ENCODE measurements around the gene XIRP2. TPM values are rescaled to one million over a fixed set of nuclear protein-coding genes. Genes with fewer than 3 reads are reported as not detected.

XIRP2 gene, protein sequence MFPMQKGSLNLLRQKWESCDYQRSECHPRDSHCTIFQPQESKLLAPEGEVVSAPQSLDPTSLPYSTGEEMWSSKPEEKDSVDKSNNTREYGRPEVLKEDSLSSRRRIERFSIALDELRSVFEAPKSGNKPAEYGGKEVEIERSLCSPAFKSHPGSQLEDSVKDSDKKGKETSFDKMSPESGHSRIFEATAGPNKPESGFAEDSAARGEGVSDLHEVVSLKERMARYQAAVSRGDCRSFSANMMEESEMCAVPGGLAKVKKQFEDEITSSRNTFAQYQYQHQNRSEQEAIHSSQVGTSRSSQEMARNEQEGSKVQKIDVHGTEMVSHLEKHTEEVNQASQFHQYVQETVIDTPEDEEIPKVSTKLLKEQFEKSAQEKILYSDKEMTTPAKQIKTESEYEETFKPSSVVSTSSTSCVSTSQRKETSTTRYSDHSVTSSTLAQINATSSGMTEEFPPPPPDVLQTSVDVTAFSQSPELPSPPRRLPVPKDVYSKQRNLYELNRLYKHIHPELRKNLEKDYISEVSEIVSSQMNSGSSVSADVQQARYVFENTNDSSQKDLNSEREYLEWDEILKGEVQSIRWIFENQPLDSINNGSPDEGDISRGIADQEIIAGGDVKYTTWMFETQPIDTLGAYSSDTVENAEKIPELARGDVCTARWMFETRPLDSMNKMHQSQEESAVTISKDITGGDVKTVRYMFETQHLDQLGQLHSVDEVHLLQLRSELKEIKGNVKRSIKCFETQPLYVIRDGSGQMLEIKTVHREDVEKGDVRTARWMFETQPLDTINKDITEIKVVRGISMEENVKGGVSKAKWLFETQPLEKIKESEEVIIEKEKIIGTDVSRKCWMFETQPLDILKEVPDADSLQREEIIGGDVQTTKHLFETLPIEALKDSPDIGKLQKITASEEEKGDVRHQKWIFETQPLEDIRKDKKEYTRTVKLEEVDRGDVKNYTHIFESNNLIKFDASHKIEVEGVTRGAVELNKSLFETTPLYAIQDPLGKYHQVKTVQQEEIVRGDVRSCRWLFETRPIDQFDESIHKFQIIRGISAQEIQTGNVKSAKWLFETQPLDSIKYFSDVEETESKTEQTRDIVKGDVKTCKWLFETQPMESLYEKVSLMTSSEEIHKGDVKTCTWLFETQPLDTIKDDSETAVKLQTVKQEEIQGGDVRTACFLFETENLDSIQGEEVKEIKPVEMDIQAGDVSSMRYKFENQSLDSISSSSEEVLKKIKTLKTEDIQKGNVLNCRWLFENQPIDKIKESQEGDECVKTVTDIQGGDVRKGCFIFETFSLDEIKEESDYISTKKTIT (N-terminal part only)
- 0.06 TPM in 1 of 2 replicates, not detected in the other for polyA plus RNA-seq (2014; cell fraction: cytosol; rRNA removed)
- polyA plus RNA-seq (2014; cell fraction: nucleus; rRNA removed), result not detected in 2 replicates

DNA sequence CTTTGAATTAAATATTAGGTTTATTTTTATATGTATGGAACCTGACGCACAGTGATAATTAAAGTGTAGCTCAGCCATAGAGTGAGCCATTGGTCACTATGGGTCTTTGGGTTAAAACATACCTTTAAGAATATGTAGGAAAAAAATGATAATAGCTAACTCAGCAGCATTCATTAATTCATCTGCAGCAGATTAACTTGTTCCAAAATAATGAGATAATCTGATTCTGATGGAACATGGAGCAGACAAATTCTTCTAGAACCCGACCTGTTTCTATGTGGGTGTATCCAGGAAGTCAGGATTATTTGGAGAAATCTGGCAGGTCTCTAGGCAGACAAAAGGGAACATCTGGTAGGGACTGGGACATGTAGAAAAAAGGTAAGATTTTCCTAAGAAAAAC lies at the start of gene XIRP2:
Gene XIRP2, plus strand, starts transcription at position 301 of the 400 bp plus-strand sequence. CDS start 15,003 bp downstream, outside the sequence.
- DNase-seq (ENCODE audit: low spot score), result no peak

DNA sequence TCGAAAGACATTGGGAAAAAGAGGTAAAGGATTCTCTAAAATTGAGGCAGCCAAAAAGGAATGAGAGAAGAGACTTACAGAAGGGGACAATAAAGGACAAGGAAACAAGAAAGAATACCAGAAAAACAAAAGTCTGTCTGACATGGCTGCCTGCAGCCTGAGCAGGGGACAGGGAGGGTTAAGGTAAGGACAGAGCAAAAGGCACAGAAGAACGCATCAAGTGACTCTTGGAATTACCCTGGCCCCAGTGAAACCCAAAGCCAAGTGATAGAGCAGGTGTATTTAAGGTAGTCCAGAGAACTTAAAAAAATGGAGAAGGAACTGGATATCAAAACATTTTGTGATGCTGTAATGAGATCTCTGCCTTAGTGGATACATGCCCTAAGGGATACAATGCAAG lies 47.1 kb upstream of the XIRP2 start:
- no peak for DNase-seq (ENCODE audit: low spot score)

DNA sequence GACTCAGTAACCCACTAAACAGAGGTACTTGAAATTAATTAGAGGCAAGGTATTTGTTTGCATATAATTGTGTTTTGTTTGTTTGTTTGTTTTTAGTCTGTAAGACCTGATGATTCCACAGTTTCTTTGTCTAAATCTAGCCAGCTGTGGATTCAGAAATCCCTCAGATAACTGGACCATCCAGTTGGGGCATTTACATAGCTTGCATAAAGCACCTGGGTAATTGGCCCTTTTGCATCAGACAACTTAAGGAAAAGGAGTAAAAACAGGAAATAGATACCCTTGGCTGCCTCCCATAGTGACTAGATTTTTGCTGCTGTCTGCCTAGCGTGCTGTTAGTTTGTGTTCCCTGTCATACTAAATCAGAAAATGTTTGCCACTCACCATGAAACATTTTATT lies 46.6 kb upstream of the XIRP2 start:
- no peak for DNase-seq (ENCODE audit: low spot score)

DNA sequence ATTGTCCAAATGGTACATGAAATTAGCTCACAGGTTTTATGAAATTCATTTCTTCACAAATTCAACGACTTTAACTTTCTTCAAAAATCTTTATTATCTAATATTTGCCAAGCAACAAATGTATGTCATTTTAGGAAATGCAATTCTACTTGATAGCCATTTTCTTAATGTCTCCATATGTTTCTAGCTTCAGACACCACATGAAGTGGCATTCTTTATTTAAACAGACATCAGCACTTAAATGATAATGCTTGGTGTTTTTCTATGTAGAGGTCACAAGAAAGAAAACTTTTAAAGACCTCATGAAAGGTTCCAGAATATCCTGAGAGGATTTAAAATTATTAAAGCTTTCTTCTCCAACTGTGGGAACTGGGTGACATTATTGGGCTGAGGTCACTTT lies 44.2 kb upstream of the XIRP2 start:
- no peak for DNase-seq (ENCODE audit: low spot score)

DNA sequence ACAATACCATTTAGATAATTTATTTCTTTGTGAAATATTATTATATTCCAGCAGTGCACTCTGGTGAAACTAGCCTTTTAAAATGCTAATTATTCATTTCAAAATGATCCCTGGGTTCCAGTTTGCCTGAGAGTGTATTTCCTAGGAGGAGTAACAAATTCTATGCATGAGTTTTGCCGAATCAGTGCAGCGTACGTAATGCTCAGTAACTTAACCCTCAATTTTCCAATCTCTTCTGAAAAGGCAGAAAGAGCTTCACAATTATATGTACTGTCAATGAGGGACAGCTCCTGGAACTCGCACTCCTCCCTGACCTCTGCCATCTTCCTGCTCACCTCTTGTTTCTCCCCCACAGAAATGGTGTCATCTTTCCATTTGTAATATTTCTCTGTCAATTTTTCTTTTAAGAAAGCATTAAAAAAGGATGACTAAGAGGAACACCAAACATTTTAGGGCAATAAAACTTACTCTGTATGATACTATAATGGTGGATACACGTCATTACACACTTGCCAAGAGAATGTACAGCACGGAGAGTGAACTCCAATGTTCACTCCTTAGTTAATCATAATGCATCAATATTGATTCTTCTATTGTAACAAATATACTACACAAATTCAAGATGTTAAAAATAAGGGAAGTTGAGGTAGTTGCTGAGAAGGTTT lies 25.7 kb upstream of the XIRP2 start:
- DNase-seq (ENCODE audit: low spot score), result no peak

DNA sequence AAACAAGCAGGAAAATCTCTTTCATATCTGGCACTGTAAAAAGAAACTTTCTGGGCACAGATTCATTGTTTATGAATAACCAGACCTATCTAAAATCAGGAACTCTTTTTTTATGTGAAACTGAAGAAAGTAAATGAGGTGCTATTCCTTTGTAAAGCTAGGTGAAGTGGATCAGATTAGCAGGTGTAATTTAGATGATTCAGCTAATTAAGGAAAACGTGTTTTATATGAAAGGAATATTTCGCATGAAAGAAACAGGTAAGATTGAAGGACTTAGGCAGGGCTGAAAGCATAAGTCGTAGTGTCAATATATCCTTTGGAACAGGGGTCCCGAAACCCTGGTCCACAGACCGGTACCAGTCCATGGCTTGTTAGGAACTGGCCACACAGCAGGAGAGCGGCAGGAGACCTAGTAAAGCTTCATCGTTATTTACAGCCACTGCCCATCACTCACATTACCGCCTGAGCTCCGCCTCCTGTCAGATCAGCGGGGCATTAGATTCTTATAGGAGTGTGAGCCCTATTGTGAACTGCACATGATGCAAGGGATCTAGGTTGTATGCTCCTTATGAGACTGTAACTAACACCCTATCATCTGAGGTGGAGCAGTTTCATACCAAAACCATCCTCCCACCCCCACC lies 20.3 kb upstream of the XIRP2 start:
- DNase-seq (ENCODE audit: low spot score), result no peak

DNA sequence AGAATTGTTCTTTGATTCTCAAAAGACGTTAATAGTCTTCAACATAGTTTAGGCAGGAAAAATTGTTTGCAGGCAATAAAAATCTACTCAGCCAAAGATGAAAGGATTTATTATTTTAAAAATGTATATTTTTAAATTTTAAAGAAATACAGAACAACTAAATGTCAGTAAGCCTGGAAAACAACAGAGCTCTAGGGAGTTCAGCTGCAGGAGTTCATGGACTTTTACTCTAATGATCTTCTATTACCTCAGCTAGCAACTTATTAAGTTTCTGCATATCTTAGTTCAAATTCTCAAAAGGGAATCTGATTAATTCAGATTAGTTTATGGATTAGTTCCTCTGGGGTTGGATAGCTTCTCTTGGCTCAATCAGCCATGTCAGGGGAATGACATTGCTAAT lies 17.9 kb upstream of the XIRP2 start:
- DNase-seq (ENCODE audit: low spot score), result no peak

DNA sequence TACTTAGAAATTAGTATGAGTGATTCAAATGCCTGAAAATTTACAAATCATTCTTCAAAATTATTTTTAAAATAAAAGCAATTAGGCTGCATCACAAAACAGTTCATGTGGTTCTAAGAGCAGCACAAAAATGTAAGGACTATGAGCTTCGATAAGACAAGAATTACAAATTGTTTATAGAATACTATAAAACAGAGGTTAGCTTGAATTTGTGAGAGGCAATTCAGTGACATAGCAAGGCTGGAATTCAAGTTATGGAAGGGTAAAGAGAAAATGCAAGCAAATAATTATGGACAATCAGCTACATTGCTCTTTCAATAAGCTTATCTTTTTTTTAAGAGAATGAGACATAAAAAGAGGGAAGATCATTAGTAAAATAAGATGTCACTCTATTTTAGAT lies 7.1 kb upstream of the XIRP2 start:
- DNase-seq (ENCODE audit: low spot score), result no peak

DNA sequence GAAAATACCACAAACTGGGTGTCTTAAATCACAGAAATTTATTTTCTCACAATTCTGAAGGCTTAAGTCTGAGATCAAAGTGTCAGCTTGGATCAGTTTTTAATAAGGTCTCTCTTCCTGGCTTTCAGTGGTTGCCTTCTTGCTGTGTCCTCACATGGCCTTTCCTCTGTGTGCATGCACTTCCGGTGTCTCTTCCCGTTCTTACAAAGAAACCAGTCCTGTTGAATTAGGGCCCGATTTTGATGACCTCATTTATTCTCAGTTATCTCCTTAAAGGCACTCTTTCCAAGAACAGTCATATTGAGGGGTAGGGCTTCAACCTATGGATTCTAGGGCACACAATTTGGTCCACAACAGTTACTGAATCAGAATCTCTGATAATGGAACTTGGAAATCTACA lies 5.4 kb upstream of the XIRP2 start:
- DNase-seq (ENCODE audit: low spot score), result no peak

DNA sequence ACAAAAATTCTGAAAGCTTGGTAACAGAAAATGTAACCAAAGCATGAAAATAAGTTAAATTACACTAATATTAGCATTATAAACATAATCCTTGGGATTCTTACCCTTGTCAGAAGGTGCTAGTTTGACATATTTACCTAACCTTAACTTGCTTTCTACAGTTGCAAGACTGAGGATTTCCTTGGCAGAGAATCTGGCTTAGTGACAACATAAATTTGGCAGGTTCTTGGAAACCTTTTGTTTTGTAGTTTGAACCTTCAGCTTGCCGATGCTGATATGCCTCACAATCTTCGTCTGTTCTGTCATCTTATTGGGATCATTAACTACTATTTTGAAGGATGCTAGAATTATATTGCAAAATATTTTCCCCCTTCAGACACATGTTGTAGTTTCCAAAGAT lies 3.4 kb downstream of the XIRP2 start:
- no peak for DNase-seq (ENCODE audit: low spot score)

DNA sequence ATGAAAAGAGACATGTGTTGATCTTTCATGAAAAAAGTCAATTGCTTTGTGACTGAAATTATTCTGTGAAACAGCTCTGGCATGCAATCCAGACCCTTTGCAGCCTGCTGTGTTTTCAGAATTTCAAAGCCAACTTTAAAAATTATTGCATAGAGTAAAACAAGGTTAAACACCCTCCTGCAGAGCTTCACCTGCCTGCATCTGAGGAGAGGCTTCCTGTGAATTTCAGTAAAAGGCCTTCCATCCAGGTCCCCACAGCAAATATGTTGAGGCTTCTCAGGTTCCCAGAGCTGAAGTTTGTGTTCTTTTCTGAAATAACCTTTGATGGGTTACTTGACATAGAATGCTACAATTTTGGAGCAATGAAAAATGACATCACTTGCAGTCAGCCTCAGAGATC lies 4.1 kb downstream of the XIRP2 start:
- DNase-seq (ENCODE audit: low spot score), result no peak

DNA sequence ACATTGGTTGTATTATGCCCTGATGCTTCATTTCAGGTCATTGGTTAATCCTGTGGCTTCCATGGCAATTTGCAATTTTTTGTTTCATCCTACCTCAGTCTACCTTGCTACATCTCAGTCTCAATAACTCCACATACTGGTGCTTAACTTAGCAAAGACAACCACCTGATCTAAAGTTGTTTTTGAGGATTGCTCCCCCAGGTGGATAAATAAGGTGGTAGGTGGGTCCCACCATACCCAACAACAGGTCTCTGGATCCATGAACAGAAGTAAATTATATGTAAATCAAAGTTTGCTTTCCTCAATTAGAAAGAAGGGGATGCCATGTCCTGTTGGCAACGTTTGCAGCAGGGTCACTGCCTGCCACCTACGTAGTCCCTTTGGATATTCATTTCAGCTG lies 7.0 kb downstream of the XIRP2 start:
- DNase-seq (ENCODE audit: low spot score), result no peak

DNA sequence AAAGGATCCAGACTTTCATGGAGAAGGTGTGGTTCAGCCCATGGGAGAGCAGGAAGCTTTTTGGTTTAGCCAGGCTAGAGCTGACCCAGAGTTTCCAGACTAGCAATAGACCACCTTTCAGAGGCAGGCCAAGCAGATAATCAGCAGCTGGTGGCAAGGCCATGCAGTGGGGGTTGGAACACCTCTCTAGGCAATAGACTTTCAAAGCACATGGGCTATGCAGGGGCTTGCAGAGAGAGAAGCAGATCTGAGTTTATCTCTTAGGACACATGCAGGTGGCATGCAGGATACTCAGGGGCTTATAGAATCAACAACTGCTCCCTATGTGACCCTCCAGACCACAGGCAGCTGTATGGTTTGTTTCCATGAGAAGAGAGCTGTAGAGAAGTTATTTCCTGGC lies 9.4 kb downstream of the XIRP2 start:
- no peak for DNase-seq (ENCODE audit: low spot score)

DNA sequence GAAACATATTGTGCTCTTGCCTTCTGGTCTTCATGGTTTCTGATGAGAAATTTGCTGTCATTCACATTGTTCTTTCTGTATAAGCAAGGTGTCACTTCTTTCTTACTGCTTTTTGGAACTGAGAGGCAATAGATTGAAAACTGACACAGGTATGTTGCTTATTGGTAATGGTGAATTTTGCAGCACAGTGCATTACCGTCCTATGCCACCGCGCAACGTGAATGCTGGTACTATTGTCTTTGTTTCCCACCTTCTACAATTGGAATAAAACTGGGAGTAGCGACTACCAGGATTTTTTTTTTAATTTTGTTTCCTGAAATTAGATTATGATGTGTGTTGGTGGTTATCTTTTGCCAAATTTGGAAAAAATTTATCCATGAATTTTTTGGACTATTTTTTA lies 11.4 kb downstream of the XIRP2 start:
- DNase-seq (ENCODE audit: low spot score), result no peak

DNA sequence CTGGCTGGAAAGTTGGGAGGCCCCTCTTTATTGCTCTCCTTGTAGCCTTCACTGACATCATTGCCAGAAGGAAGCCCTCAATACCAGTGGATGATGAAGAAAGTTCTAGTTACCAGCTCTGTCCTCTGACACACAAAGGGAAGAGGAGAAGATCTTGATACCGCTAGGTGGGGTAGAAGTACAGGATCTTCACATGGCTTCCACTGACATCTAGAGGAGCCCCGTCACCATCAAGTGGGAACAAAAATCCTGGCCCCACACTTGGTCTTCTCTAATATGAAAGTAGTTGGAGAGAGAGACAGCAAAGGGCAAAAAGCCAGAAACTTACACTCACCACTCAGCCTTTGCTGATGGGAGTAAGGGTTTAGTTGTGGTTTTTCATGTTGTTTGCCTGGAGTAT lies 12.4 kb downstream of the XIRP2 start:
- DNase-seq (ENCODE audit: low spot score), result peak; percentile 11

DNA sequence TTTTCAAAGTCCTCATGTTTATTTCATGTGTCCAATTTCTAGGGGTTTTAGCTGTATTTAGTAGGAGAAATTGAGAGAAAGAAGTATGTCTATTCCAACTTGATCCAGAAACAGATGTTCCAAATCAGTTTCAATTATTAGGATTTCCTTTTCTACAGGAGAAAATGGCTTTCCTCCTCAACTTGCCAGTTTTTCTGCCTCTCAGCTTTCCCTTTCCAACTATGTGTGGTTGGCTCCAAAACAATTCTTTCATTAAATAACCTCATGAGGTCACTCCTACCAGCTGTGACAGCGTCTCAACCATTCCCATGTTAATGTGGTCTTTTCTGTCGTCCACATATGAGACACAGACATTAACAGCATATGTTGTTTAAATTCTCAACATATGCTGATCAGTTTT lies 13.1 kb downstream of the XIRP2 start:
- no peak for DNase-seq (ENCODE audit: low spot score)

DNA sequence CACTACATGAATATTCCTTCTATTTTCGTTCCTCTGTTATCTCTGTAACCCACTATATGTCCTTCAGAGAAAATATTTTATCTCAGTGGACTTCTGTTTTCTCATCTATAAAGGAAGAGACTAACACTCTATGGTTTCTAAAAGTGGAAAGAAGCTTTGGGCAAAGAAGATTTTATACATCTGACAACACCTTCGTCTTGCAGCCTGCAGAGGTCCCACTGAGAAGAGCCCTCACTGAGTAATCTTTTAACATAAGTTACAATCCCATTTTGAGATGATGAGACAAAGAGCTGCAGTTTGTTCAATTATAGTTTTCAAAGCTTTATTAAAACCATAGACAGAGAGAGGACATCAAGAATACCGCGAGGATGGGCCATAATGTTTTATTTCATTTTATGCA lies 28.7 kb downstream of the XIRP2 start:
- no peak for DNase-seq (ENCODE audit: low spot score)

DNA sequence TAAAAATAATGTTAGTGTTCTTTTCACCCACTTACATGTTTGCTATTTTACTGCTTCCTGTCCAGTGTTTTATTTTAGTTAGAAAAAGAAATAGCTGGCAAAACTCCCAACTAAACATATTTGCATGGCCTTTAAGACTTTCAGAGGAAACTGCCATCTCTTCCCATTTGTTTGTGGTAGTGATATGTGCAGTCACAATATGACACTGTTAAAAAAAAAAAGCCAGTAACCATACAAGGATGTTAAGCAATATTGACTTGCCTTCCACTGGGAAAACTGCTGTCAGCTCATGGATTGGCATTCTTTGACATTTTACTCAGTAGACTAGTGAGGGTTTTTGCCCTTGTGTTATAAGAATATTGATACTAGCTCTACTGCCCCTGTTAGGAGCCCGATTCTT lies 29.1 kb downstream of the XIRP2 start:
- no peak for DNase-seq (ENCODE audit: low spot score)

DNA sequence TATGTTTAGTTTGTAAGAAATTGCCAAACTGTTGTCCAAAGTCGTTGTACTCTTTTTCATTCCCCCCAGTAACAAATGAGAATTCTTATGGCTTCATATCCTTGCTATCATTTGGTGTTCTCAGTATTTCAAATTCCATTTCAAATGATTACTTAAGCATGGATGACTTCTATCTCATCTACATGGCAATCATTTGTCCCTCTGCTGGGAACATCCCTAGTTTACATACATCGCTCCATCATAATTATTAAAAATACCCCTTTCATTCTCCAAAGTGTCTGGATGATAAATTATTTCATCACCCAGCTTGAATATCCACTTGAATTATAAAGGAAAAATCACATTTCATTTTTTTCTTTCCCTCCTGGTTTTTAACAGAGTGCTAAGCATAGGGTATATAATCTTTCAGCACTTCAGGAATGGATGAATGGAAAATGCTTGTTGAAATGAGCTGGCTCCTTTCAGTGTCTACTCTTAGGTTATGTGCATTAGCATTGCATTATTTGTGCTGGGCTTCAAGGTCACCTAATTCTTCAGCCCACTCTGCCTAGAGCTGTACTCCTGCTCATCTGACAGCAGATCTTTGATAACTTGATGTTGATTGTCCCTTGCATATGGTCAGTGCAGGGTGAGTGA lies 33.1 kb downstream of the XIRP2 start:
- DNase-seq (ENCODE audit: low spot score), result no peak

DNA sequence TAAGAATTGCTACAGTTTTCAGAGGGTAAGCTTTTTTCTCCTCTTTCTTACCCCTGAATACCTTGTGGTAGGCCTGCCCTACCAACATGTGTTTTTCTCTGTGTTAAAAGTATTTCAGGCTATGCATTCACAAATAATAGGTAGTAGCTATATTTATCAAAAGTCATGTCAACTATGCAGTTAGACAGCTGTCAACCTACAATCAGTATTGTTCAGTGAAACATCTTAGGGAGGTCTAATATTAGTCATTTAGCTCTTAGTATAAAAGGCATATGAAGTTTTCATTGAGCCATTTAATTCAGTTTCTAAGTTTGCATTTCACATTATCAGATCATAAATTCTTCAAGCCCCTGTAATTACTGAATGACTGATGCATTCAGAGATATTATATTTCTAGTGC lies 36.7 kb downstream of the XIRP2 start:
- no peak for DNase-seq (ENCODE audit: low spot score)
